ENCODE data around the gene PTPRN2.
A peak's percentile ranks its signal among the peaks of the same experiment; 100 is the strongest.

The PTPRN2 gene

GRCh38 chr7:158473946-158474345 is 113.7 kb downstream of the PTPRN2 start:
- TF ChIP-seq MYC (IDR thresholded peaks at IDR 0.05; ENCODE audit: low read depth, low read length) (no peak), POLR2A (IDR thresholded peaks at IDR 0.05; ENCODE audit: extremely low read depth, insufficient read length) (no peak), MAX (IDR thresholded peaks at IDR 0.05; ENCODE audit: low read depth, low read length) (no peak), CTCF (IDR thresholded peaks at IDR 0.05; ENCODE audit: low read depth, low read length) (no peak)
- no peak overlapping the region for H3K4me3 ChIP-seq (ENCODE audit: low read depth, low read length)
- no peak for DNase-seq (ENCODE audit: low read depth)

GRCh38 chr7:158473221-158473620 is 114.4 kb downstream of the PTPRN2 start:
- no peak overlapping the region for H3K4me3 ChIP-seq (ENCODE audit: low read depth, low read length)
- TF ChIP-seq CTCF (IDR thresholded peaks at IDR 0.05; ENCODE audit: low read depth, low read length) (no peak), MAX (IDR thresholded peaks at IDR 0.05; ENCODE audit: low read depth, low read length) (no peak), MYC (IDR thresholded peaks at IDR 0.05; ENCODE audit: low read depth, low read length) (no peak), POLR2A (IDR thresholded peaks at IDR 0.05; ENCODE audit: extremely low read depth, insufficient read length) (no peak)
- DNase-seq (ENCODE audit: low read depth): no peak

- no peak for DNase-seq (ENCODE audit: low read depth)
- TF ChIP-seq MYC (IDR thresholded peaks at IDR 0.05; ENCODE audit: low read depth, low read length) (no peak), CTCF (IDR thresholded peaks at IDR 0.05; ENCODE audit: low read depth, low read length) (no peak), MAX (IDR thresholded peaks at IDR 0.05; ENCODE audit: low read depth, low read length) (no peak), POLR2A (IDR thresholded peaks at IDR 0.05; ENCODE audit: extremely low read depth, insufficient read length) (no peak)
- no peak overlapping the region for H3K4me3 ChIP-seq (ENCODE audit: low read depth, low read length)
Observed at GRCh38 chr7:158472596-158472995, 115.0 kb downstream of the PTPRN2 start.

- TF ChIP-seq MAX (IDR thresholded peaks at IDR 0.05; ENCODE audit: low read depth, low read length): no peak
- no peak for TF ChIP-seq MYC (IDR thresholded peaks at IDR 0.05; ENCODE audit: low read depth, low read length)
- TF ChIP-seq CTCF (IDR thresholded peaks at IDR 0.05; ENCODE audit: low read depth, low read length): no peak
- TF ChIP-seq POLR2A (IDR thresholded peaks at IDR 0.05; ENCODE audit: extremely low read depth, insufficient read length): no peak
- no peak overlapping the region for H3K4me3 ChIP-seq (ENCODE audit: low read depth, low read length)
- DNase-seq (ENCODE audit: low read depth): no peak
Observed at GRCh38 chr7:158471716-158472115, 115.9 kb downstream of the PTPRN2 start.

- no peak overlapping the region for H3K4me3 ChIP-seq (ENCODE audit: low read depth, low read length)
- TF ChIP-seq MYC (IDR thresholded peaks at IDR 0.05; ENCODE audit: low read depth, low read length): no peak
- no peak for TF ChIP-seq CTCF (IDR thresholded peaks at IDR 0.05; ENCODE audit: low read depth, low read length)
- peak; percentile 26; the same call in 1 of the 2 replicates for TF ChIP-seq MAX (IDR thresholded peaks at IDR 0.05; ENCODE audit: low read depth, low read length)
- peak; percentile 77 for DNase-seq (ENCODE audit: low read depth)
Observed at GRCh38 chr7:158470336-158470735, 117.3 kb downstream of the PTPRN2 start.
